ENCODE results near the gene ZSCAN12. TPM values are rescaled to one million over a fixed set of nuclear protein-coding genes. Genes with fewer than 3 reads are reported as not detected.

Gene ZSCAN12
- total RNA-seq, 2 donors from 2014 or later = 2.1 to 3.4 TPM

DNA sequence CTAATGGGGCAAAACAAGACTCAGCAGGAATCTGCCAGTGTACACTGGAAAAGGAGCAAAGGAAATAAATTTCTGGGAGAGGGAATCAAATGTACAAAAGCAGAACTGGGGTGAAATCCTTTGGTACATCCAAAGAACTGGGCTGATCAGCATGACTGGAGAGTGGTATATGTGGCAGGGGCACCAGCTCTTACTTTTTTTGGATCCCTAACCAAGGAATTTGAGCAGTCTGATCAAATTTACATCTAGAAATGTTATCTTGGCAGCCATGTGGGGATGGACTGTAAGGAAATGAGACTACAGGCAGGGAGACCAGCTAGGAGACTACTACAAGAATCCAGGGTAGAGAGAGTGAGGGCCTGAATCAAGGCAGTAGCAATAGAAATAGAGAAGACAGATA, 62.4 kb downstream of the ZSCAN12 start:
- DNase-seq (ENCODE audit: low spot score) = no peak
- no peak for TF ChIP-seq CTCF (IDR thresholded peaks at IDR 0.05)
- Histone ChIP-seq H3K4me3 (peak overlapping the region; percentile 59 to 65), H3K4me1 (peaks cover 0 to 15% of the 10 kb centered on the region in 2 donors), H3K27me3 (no peaks in the 10 kb centered on the region), H3K36me3 (no peaks in the 10 kb centered on the region), H3K27ac (peak overlapping the region; percentile 95 to 98), H3K9me3 (no peaks in the 10 kb centered on the region)

DNA sequence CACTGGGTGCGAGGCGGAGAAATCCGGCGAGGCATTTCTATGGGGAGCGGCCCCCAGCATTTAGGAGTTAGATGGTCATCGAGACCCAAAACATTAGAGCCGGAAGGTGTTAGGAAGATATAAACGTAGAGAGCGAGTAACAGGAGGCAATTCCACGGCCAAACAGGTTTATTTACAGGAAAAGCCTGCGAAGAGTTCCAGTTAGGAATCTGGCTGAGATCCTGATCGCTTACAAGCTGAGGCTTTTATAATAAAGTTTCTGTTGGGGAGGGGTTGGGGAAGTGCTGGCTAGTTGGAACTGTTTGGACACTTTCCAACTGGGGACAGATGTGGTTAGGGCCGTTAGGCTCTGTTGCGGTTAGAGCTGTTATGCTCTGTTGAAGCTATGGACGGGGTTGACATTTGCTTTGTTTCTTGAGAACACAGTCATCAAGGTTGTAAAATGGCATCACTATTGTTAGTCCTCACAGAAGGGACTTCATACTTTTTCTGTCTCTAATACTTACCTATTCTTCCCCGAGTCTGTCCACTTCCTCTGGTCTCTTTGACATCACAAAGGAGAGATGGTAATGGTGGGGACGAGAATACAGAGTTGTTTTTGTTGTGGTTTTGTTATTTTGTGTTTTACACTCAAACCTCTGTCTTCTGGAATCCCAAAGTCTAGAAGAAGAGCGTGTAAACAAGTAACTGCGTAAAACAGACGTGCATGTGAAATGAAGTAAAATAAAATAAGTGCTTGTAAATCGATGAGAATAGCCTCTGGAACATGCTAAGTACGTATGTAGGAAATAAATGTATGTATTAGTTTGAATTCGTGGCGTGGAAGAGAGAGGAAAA, 63.0 kb downstream of the ZSCAN12 start:
- H3K4me1 ChIP-seq = peaks cover 0 to 15% of the 10 kb centered on the region in 2 donors
- H3K27ac ChIP-seq = peak overlapping the region; percentile 95 to 98
- TF ChIP-seq CTCF (IDR thresholded peaks at IDR 0.05) = no peak
- no peaks in the 10 kb centered on the region for H3K27me3 ChIP-seq
- peak overlapping the region; percentile 59 to 65 for H3K4me3 ChIP-seq
- H3K36me3 ChIP-seq = no peaks in the 10 kb centered on the region
- no peak for DNase-seq (ENCODE audit: low spot score)
- no peaks in the 10 kb centered on the region for H3K9me3 ChIP-seq

GRCh38 chr6:28335564-28336283, 63.8 kb downstream of the ZSCAN12 start, which contains the start of gene ZSCAN31:
ZSCAN31 (minus strand) TSS chr6:28336148; CDS start chr6:28329683, 6,465 bp downstream.
- peak; percentile 100 for DNase-seq (ENCODE audit: low spot score)
- Histone ChIP-seq H3K27ac (peak within 1 kb of the TSS; percentile 95 to 98), H3K27me3 (no peaks in the 10 kb centered on the region), H3K9me3 (no peaks in the 10 kb centered on the region), H3K4me1 (peaks cover 0 to 15% of the 10 kb centered on the region in 2 donors), H3K4me3 (peak within 1 kb of the TSS; percentile 59 to 65), H3K36me3 (no peaks in the 10 kb centered on the region)
- no peak for TF ChIP-seq CTCF (IDR thresholded peaks at IDR 0.05)

DNA sequence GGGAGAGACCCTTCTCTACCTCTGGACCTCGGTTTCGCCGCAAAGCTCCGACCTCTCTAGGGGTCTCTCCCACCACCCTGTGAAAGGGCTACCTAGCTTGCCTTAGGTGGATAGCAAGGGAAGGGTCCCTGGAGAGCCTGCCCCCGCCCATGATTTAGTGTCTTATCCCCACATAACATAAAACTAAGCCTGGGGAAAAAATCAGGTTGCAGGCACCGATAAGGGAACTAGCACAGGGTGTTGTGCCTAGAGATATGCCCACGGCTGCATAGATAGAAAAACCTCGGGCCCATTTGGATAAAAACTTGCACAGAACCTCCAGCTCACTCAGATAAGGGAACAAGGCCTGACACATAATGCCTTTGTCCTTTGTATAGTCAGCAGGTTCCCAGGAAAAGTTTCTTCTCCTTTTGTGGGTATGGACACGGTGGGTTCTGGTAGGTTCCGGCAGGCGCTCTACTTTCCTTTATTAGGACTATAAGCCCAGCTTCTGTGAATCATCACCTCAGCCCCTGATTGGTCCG, 64.4 kb downstream of the ZSCAN12 start:
- no peaks in the 10 kb centered on the region for H3K36me3 ChIP-seq
- no peaks in the 10 kb centered on the region for H3K9me3 ChIP-seq
- H3K4me1 ChIP-seq = peaks cover 0 to 15% of the 10 kb centered on the region in 2 donors
- no peaks in the 10 kb centered on the region for H3K27me3 ChIP-seq
- TF ChIP-seq CTCF (IDR thresholded peaks at IDR 0.05) = no peak
- no peak for DNase-seq (ENCODE audit: low spot score)
- H3K4me3 ChIP-seq = peak overlapping the region; percentile 59 to 65
- H3K27ac ChIP-seq = peak overlapping the region; percentile 95 to 98

DNA sequence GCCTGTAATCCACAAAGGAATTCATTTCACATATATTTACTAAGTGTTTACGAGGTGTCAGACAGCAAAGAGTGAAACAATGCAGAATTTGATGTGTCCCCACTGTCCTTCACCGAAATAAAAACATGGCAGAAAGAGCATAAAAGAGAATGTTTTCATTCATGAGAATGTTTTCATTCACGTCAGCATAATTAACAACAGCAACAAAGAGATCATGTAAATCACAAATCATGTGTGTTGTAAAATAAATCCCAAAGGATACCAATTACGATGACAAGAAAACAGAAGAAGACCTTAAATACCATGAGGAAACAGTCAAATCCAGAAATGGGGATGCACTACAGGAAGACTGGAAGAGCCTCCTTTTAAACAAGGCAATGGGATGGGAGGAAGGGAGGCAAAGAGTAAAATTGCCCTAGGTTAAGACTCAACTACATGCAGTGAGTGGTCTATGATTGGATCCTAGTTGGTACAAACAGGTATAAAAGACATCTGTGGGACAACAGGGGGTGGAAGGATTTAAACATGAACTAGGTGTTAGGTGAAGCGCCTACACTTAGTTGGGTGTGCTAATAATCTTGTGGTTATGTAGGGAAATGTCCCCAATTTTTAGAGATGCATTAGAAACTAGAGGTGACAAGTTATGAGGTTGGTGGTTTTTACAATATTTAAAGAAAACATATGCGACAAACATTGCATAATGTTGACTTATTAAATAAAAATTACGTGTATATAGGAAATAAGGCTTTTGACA, 65.1 kb downstream of the ZSCAN12 start:
- Histone ChIP-seq H3K27ac (peak overlapping the region; percentile 95 to 98), H3K36me3 (no peaks in the 10 kb centered on the region), H3K4me1 (peaks cover 0 to 15% of the 10 kb centered on the region in 2 donors), H3K4me3 (peak overlapping the region; percentile 59 to 65), H3K9me3 (no peaks in the 10 kb centered on the region), H3K27me3 (no peaks in the 10 kb centered on the region)
- no peak for DNase-seq (ENCODE audit: low spot score)
- no peak for TF ChIP-seq CTCF (IDR thresholded peaks at IDR 0.05)

Data from right atrium auricular region (tissue), 2 donors.